Neuronal stem cell (in vitro differentiated cells): ENCODE data around the gene PRRX1.
A peak's percentile ranks its signal among the peaks of the same experiment; 100 is the strongest.

Source experiments
- DNase-seq: peaks from one replicate; pipeline ENCODE4 v3.0.0-alpha.2; 2013; ENCODE audit warnings: low spot score
- H2AFZ ChIP-seq: one replicate; pipeline ENCODE4 v1.6.1; 2013; ENCODE audit warnings: mild to moderate bottlenecking, low read length, inconsistent platforms
- H2AK5ac ChIP-seq: 2 replicates; pipeline ENCODE4 v1.6.1; 2013; ENCODE audit warnings: low read depth, mild to moderate bottlenecking, inconsistent platforms, low read length, moderate library complexity, mixed read lengths
- H2BK120ac ChIP-seq: 2 replicates; pipeline ENCODE4 v1.6.1; 2013; ENCODE audit warnings: low read depth, mild to moderate bottlenecking, inconsistent platforms, low read length, moderate library complexity, mixed read lengths
- H2BK12ac ChIP-seq: one replicate; pipeline ENCODE4 v1.6.1; 2013; ENCODE audit warnings: low read length, inconsistent platforms
- H2BK15ac ChIP-seq: 2 replicates; pipeline ENCODE4 v1.6.1; 2013; ENCODE audit warnings: mild to moderate bottlenecking, low read length, inconsistent platforms, mixed read lengths
- H2BK5ac ChIP-seq: one replicate; pipeline ENCODE4 v1.6.1; 2013; ENCODE audit warnings: inconsistent platforms, mild to moderate bottlenecking, low read length, moderate library complexity
- H3K14ac ChIP-seq: one replicate; pipeline ENCODE4 v1.6.1; 2013; ENCODE audit warnings: low read length, inconsistent platforms
- H3K18ac ChIP-seq: 2 replicates; pipeline ENCODE4 v1.6.1; 2013; ENCODE audit warnings: low read length, inconsistent platforms
- H3K23ac ChIP-seq: 2 replicates; pipeline ENCODE4 v1.6.1; 2013; ENCODE audit warnings: low read depth, mild to moderate bottlenecking, mixed read lengths, low read length, inconsistent platforms; ENCODE audit not compliant: poor library complexity
- H3K27ac ChIP-seq: replicated peaks from 3 replicates; pipeline ENCODE4 v1.5.1; 2013; ENCODE audit warnings: low read length, inconsistent platforms
- H3K27me3 ChIP-seq, 3 experiments: 2 replicates each; pipeline ENCODE4 v1.6.1; 2013; ENCODE audit warnings: low read length in 3 of 3, mild to moderate bottlenecking in 2 of 3, inconsistent platforms in 1 of 3, low read depth in 1 of 3, mixed read lengths in 1 of 3, moderate library complexity in 1 of 3; ENCODE audit not compliant: control insufficient read depth in 3 of 3, insufficient read depth in 3 of 3
- H3K36me3 ChIP-seq, 2 donors: replicated peaks in 1 of 2; 2 replicates each; pipeline ENCODE4 v1.6.1; 2013; ENCODE audit warnings: low read length in 2 of 2; ENCODE audit not compliant: control insufficient read depth in 2 of 2, insufficient read depth in 2 of 2
- H3K4ac ChIP-seq: 2 replicates; pipeline ENCODE4 v1.6.1; 2013; ENCODE audit warnings: inconsistent platforms, mild to moderate bottlenecking, low read length, moderate library complexity
- H3K4me1 ChIP-seq, 2 donors: 1 replicate in 1 of 2; 2 replicates in 1 of 2; pipeline ENCODE4 v1.6.1; 2013; ENCODE audit warnings: low read length in 2 of 2, low read depth in 1 of 2; ENCODE audit not compliant: control insufficient read depth in 2 of 2, insufficient read depth in 1 of 2
- H3K4me2 ChIP-seq: one replicate; pipeline ENCODE4 v1.6.1; 2013; ENCODE audit warnings: mild to moderate bottlenecking, low read length, inconsistent platforms; ENCODE audit not compliant: insufficient read depth, poor library complexity, severe bottlenecking
- H3K4me3 ChIP-seq, 2 donors: 2 replicates each; pipeline ENCODE4 v1.5.1; 2013; ENCODE audit warnings: low read length in 2 of 2, mild to moderate bottlenecking in 2 of 2, inconsistent platforms in 1 of 2, moderate library complexity in 1 of 2
- H3K79me1 ChIP-seq: one replicate; pipeline ENCODE4 v1.6.1; 2013; ENCODE audit warnings: low read depth, mild to moderate bottlenecking, inconsistent platforms, low read length, moderate library complexity
- H3K9ac ChIP-seq: one replicate; pipeline ENCODE4 v1.6.1; 2013; ENCODE audit warnings: mild to moderate bottlenecking, low read depth, low read length, inconsistent platforms; ENCODE audit not compliant: poor library complexity
- H3K9me3 ChIP-seq, 2 donors: replicated peaks in 1 of 2; 2 replicates each; pipeline versions ENCODE3 to v1.6.1; 2013; ENCODE audit warnings: low read length in 2 of 2, mild to moderate bottlenecking in 2 of 2, inconsistent platforms in 1 of 2, low read depth in 1 of 2, mixed read lengths in 1 of 2, moderate library complexity in 1 of 2; ENCODE audit not compliant: control insufficient read depth in 2 of 2, insufficient read depth in 1 of 2
- H4K8ac ChIP-seq: one replicate; pipeline ENCODE4 v1.6.1; 2013; ENCODE audit warnings: low read depth, mild to moderate bottlenecking, inconsistent platforms, low read length, moderate library complexity
- H4K91ac ChIP-seq: one replicate; pipeline ENCODE4 v1.6.1; 2013; ENCODE audit warnings: low read length, low read depth, mild to moderate bottlenecking, inconsistent platforms; ENCODE audit not compliant: poor library complexity
- WGBS, 2 donors: extraction: QIAGEN DNeasy Blood & Tissue Kit; methylation state at CpG; one replicate each; pipeline ENCODE4 v1.1.7; 2013; ENCODE audit warnings: missing lambda C conversion rate in 2 of 2, mixed read lengths in 1 of 2; ENCODE audit not compliant: insufficient read length in 2 of 2, insufficient replicate concordance in 1 of 2; ENCODE audit errors: extremely low coverage in 2 of 2; 5-methylcytosine and 5-hydroxymethylcytosine counted together

PRRX1 gene

GRCh38 chr1:170668209-170669106 is 4.5 kb downstream of the PRRX1 start:
- no CpG with 5 or more reads among the region's 33 CpGs for WGBS, 2 donors
- H3K4me1 ChIP-seq, result peaks cover 6 to 8% of the 10 kb centered on the region in 2 donors
- H3K27ac ChIP-seq, result no peak overlapping the region

GRCh38 chr1:170669107-170669445 is 5.1 kb downstream of the PRRX1 start:
- Histone ChIP-seq H4K8ac (no peak overlapping the region), H2BK15ac (no peak overlapping the region), H3K4me2 (no peak overlapping the region), H2AK5ac (no peak overlapping the region), H3K27ac (no peak overlapping the region), H4K91ac (no peak overlapping the region), H3K79me1 (no peaks in the 10 kb centered on the region), H2BK5ac (no peak overlapping the region), H3K18ac (no peak overlapping the region), H2BK12ac (no peak overlapping the region), H3K4me3 (no peak overlapping the region), H2BK120ac (no peak overlapping the region), H2AFZ (no peak overlapping the region), H3K14ac (no peak overlapping the region), H3K4me1 (peaks cover 6% of the 10 kb centered on the region in 2 donors), H3K27me3 (peaks cover 34 to 97% (median 71%) of the 10 kb centered on the region in 3 experiments), H3K36me3 (no peaks in the 10 kb centered on the region), H3K23ac (no peak overlapping the region), H3K4ac (no peak overlapping the region), H3K9me3 (peaks cover 0 to 3% of the 10 kb centered on the region in 2 donors), H3K9ac (no peak overlapping the region)
- WGBS, 2 donors, result no CpG with 5 or more reads among the region's 8 CpGs
- DNase-seq, result no peak

More at GRCh38 chr1:170668209-170669106, 4.5 kb downstream of the PRRX1 start:
- H3K36me3 ChIP-seq, result no peaks in the 10 kb centered on the region
- H2BK120ac ChIP-seq, result no peak overlapping the region
- no peak overlapping the region for H3K18ac ChIP-seq
- H3K27me3 ChIP-seq, result peaks cover 37 to 99% (median 77%) of the 10 kb centered on the region in 3 experiments
- no peak overlapping the region for H3K4me3 ChIP-seq
- no peak overlapping the region for H3K4me2 ChIP-seq
- no peak overlapping the region for H2BK15ac ChIP-seq
- no peak overlapping the region for H4K91ac ChIP-seq
- H2AFZ ChIP-seq, result peak overlapping the region; percentile 83
- no peak overlapping the region for H2BK5ac ChIP-seq
- no peak overlapping the region for H3K23ac ChIP-seq
- DNase-seq, result no peak
- H3K9ac ChIP-seq, result no peak overlapping the region
- no peak overlapping the region for H3K14ac ChIP-seq
- H4K8ac ChIP-seq, result no peak overlapping the region
- peaks cover 0 to 3% of the 10 kb centered on the region in 2 donors for H3K9me3 ChIP-seq
- no peaks in the 10 kb centered on the region for H3K79me1 ChIP-seq
- no peak overlapping the region for H2AK5ac ChIP-seq
- no peak overlapping the region for H3K4ac ChIP-seq
- no peak overlapping the region for H2BK12ac ChIP-seq

GRCh38 chr1:170669586-170670530 is 5.9 kb downstream of the PRRX1 start:
- Histone ChIP-seq H2BK12ac (no peak overlapping the region), H4K91ac (no peak overlapping the region), H3K36me3 (no peaks in the 10 kb centered on the region), H2AFZ (no peak overlapping the region), H3K79me1 (no peaks in the 10 kb centered on the region), H3K23ac (no peak overlapping the region), H3K9ac (no peak overlapping the region), H2BK120ac (no peak overlapping the region), H4K8ac (no peak overlapping the region), H3K4me1 (peaks cover 0 to 5% of the 10 kb centered on the region in 2 donors), H3K4ac (no peak overlapping the region), H2BK15ac (no peak overlapping the region), H3K27ac (no peak overlapping the region), H3K27me3 (peaks cover 27 to 95% (median 63%) of the 10 kb centered on the region in 3 experiments), H3K4me2 (no peak overlapping the region), H3K9me3 (peaks cover 0 to 3% of the 10 kb centered on the region in 2 donors), H3K18ac (no peak overlapping the region), H2BK5ac (no peak overlapping the region), H3K14ac (no peak overlapping the region), H2AK5ac (no peak overlapping the region), H3K4me3 (no peak overlapping the region)
- no peak for DNase-seq
- whole genome bisulfite sequencing, 2 donors, result no CpG with 5 or more reads among the region's 22 CpGs
